Gastrocnemius medialis (tissue), 4 donors: Measurements from ENCODE around the gene CTNNA2. TPM values are rescaled to one million over a fixed set of nuclear protein-coding genes. Genes with fewer than 3 reads are reported as not detected.

ENCODE experiments used
- ATAC-seq, 2 donors: fragments of 150-250 bp; one replicate each; pipeline ENCODE4 v1.9.1; 2016
- DNase-seq, 2 donors: peaks; one replicate each; pipeline ENCODE4 v3.0.0-alpha.2; 2019
- H3K27ac ChIP-seq, 4 donors: fragments of 200-600 bp; sonication (generic); 1 replicate in 1 of 4; 2 replicates in 3 of 4; pipeline ENCODE4 v1.5.1; 2016 to 2018; ENCODE audit warnings: mild to moderate bottlenecking in 2 of 4, moderate library complexity in 1 of 4
- H3K27me3 ChIP-seq, 3 donors: fragments of 200-600 bp; sonication (generic) in 2 of 3; 1 replicate in 1 of 3; 2 replicates in 2 of 3; pipeline versions ENCODE4 v1.5.1 to v1.6.0; 2016 to 2019; ENCODE audit warnings: mild to moderate bottlenecking in 1 of 3, moderate library complexity in 1 of 3
- H3K36me3 ChIP-seq, 2 donors: fragments of 200-600 bp; sonication (generic) in 1 of 2; one replicate each; pipeline ENCODE4 v1.5.1; 2017 to 2018
- H3K4me1 ChIP-seq, 2 donors: fragments of 200-600 bp; sonication (generic) in 1 of 2; one replicate each; pipeline ENCODE4 v1.5.1; 2016 to 2017; ENCODE audit warnings: mild to moderate bottlenecking in 2 of 2
- H3K4me3 ChIP-seq, 4 donors: fragments of 200-600 bp; sonication (generic) in 3 of 4; 1 replicate in 1 of 4; 2 replicates in 3 of 4; pipeline ENCODE4 v1.5.1; 2016 to 2019; ENCODE audit warnings: mild to moderate bottlenecking in 2 of 4
- H3K9me3 ChIP-seq, 3 donors: fragments of 200-600 bp; sonication (generic) in 2 of 3; 1 replicate in 1 of 3; 2 replicates in 2 of 3; pipeline ENCODE4 v1.5.1; 2016 to 2019
- POLR2A ChIP-seq, 2 donors: fragments of 450-650 bp; IDR thresholded peaks; one replicate each; pipeline ENCODE4 v1.6.1; 2017; ENCODE audit warnings: antibody characterized with exemption in 2 of 2, mild to moderate bottlenecking in 2 of 2, moderate library complexity in 2 of 2
- in situ Hi-C, 4 donors: fragments of 200-750 bp; cut with MboI; loops; one replicate each; pipeline versions ENCODE4 v1.15.0 to v1.8.0; 2017; ENCODE audit warnings: low sequenced_read_pairs in 4 of 4
- intact Hi-C: fragments of 100-400 bp; cut with DNase I; formaldehyde crosslinking; loops from one replicate; pipeline ENCODE4 v1.15.1; 2023; ENCODE audit warnings: low total_unique reads
- total RNA-seq, 4 donors: library from RNA; depleted of rRNA; stranded (reverse); fragments of >200 nt; gene quantifications; one replicate each; pipeline versions ENCODE4 v1.1.0 to v1.2.3, GENCODE V29; 2016
- TF ChIP-seq, protein P1 (sequence below), 5 experiments: fragments of 450-650 bp in 3 of 5; fragments of 200-600 bp in 2 of 5; sonication (generic) in 2 of 5; IDR thresholded peaks in 4 of 5; conservative IDR thresholded peaks in 1 of 5; 1 replicate in 4 of 5; 2 replicates in 1 of 5; pipeline ENCODE4 v1.5.1; 2016 to 2019; ENCODE audit warnings: antibody characterized with exemption in 5 of 5, mild to moderate bottlenecking in 3 of 5, moderate library complexity in 3 of 5

The CTNNA2 gene
- total RNA-seq, 4 donors from 2014 or later: not detected

DNA sequence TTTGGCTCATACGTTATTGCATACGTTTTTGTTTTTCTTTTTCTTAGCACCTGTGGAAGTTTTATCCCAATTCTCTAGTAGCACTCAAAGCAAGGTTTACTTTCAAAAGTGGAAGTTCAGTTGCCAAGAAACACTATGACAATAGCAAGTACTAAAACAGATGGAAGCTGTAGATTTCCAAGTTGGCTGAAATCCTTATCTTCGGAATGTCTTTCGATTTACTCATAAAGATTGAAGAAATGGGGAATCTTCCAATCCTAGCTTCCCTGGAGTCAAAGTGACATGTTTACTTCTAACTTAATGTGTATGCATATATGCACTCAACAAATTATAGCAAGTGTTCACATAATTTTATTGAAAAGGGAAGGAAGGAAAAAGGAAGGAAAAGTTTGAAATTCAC lies 307.4 kb downstream of the CTNNA2 start:
- intact Hi-C loops (no loop called here), in situ Hi-C loops (no loop called here)
- H3K36me3 ChIP-seq: no peaks in the 10 kb centered on the region
- H3K4me3 ChIP-seq: no peak overlapping the region
- no peak for ATAC-seq
- H3K9me3 ChIP-seq: no peaks in the 10 kb centered on the region
- no peak overlapping the region for H3K27ac ChIP-seq
- H3K27me3 ChIP-seq: no peaks in the 10 kb centered on the region
- H3K4me1 ChIP-seq: no peaks in the 10 kb centered on the region
- TF ChIP-seq, protein P1, sequence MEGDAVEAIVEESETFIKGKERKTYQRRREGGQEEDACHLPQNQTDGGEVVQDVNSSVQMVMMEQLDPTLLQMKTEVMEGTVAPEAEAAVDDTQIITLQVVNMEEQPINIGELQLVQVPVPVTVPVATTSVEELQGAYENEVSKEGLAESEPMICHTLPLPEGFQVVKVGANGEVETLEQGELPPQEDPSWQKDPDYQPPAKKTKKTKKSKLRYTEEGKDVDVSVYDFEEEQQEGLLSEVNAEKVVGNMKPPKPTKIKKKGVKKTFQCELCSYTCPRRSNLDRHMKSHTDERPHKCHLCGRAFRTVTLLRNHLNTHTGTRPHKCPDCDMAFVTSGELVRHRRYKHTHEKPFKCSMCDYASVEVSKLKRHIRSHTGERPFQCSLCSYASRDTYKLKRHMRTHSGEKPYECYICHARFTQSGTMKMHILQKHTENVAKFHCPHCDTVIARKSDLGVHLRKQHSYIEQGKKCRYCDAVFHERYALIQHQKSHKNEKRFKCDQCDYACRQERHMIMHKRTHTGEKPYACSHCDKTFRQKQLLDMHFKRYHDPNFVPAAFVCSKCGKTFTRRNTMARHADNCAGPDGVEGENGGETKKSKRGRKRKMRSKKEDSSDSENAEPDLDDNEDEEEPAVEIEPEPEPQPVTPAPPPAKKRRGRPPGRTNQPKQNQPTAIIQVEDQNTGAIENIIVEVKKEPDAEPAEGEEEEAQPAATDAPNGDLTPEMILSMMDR (IDR thresholded peaks at IDR 0.05 in 4 of 5, conservative IDR thresholded peaks at IDR 0.05 in 1 of 5): no peak
- TF ChIP-seq POLR2A (IDR thresholded peaks at IDR 0.05): no peak
- no peak for DNase-seq

DNA sequence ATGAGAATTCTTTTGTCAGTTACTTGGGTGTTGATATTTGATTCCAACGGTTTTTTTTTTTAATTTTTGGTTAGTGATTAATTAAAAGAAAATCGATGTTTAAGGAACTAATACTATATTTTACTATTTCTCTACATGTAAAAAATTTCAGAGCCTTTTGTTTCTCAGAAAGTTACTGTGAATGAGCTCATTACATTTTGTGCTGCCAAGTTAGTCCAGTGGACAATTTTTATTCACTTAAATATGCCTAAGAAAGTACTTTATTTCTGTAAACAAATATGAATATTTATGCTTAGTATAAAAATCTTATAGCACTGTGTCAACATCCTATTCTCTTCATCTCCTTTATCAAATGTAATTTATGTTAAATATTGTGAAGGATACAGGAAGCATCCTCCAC lies 309.3 kb downstream of the CTNNA2 start:
- H3K27me3 ChIP-seq: no peaks in the 10 kb centered on the region
- DNase-seq (no peak), ATAC-seq (no peak)
- no peaks in the 10 kb centered on the region for H3K36me3 ChIP-seq
- H3K27ac ChIP-seq: no peak overlapping the region
- no peaks in the 10 kb centered on the region for H3K9me3 ChIP-seq
- no peak overlapping the region for H3K4me3 ChIP-seq
- no peaks in the 10 kb centered on the region for H3K4me1 ChIP-seq
- intact Hi-C loops (no loop called here), in situ Hi-C loops (no loop called here)
- TF ChIP-seq, protein P1 (IDR thresholded peaks at IDR 0.05 in 4 of 5, conservative IDR thresholded peaks at IDR 0.05 in 1 of 5): no peak
- no peak for TF ChIP-seq POLR2A (IDR thresholded peaks at IDR 0.05)

DNA sequence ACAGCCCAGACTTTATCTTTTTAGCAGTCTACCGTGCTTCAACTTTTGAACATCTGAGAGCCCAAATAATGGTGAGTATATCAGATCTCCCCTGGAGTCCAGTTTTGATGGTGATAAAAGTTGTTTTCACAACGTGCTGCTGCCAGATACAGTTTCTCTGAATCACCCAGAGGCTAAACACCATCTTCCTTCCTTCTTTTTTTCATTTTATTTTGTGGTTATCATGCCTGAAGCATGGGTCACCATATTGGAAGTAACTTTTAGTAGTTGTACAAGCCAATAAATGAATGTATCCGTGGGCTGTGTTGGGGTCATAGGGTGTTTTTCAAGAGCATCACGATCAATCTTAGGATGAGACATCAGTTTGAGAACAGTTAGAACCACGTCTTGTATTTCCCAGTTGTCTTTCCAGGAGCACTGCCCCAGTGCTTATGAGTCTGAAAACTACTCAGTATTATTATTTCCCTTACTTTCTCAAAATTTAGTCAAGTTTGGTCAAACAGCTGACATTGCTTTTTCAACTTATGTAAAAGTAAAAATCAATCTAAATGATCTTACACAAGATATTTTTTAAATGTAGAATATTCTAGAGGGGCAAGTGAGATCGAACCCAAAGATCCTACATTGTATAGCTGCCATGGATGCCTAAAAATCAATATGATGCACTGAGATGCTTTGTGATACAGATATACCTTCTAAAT lies 311.4 kb downstream of the CTNNA2 start:
- Histone ChIP-seq H3K4me1 (no peaks in the 10 kb centered on the region), H3K27me3 (no peaks in the 10 kb centered on the region), H3K9me3 (no peaks in the 10 kb centered on the region), H3K27ac (no peak overlapping the region), H3K36me3 (no peaks in the 10 kb centered on the region), H3K4me3 (no peak overlapping the region)
- DNase-seq (no peak), ATAC-seq (no peak)
- intact Hi-C loops: no loop called here
- TF ChIP-seq POLR2A (IDR thresholded peaks at IDR 0.05): no peak
- TF ChIP-seq, protein P1 (IDR thresholded peaks at IDR 0.05 in 4 of 5, conservative IDR thresholded peaks at IDR 0.05 in 1 of 5): no peak
- in situ Hi-C loops: no loop called here

DNA sequence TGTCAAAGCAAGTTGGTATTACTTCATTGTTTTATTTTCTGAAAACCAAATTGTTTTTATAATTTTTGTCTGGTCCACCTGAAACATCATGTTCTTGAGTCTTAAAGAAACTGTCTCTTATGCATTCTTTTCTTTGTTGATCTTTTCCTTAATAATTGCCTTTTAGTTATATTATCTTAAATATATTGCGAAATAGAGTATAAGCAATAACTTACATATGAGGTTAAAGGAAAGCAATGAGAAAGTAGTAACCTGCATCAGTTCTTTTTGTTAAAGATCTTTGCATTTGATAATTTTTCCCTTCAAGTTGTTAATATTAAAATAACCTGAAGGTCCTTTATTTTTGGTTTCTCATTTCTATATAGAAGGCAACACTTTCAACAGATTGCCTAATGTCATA lies 315.0 kb downstream of the CTNNA2 start:
- in situ Hi-C loops: no loop called here
- intact Hi-C loops: no loop called here

More for the DNA sequence above, 315.0 kb downstream of the CTNNA2 start:
- H3K4me1 ChIP-seq: no peaks in the 10 kb centered on the region
- no peak overlapping the region for H3K27ac ChIP-seq
- no peaks in the 10 kb centered on the region for H3K9me3 ChIP-seq
- no peaks in the 10 kb centered on the region for H3K27me3 ChIP-seq
- no peak overlapping the region for H3K4me3 ChIP-seq
- H3K36me3 ChIP-seq: no peaks in the 10 kb centered on the region
- DNase-seq: no peak
- ATAC-seq: no peak
- TF ChIP-seq, protein P1 (IDR thresholded peaks at IDR 0.05 in 4 of 5, conservative IDR thresholded peaks at IDR 0.05 in 1 of 5): no peak
- TF ChIP-seq POLR2A (IDR thresholded peaks at IDR 0.05): no peak
